HPDE6-E6E7 (cell line): ENCODE data around the gene BTBD8.
"Not testable (repeated sequence)": the region's sequence is repeated elsewhere in the genome, so short reads cannot be mapped to it uniquely, and the experiment has no call there.

ENCODE experiments used
- DNase-seq: peaks from one replicate; pipeline ENCODE4 v3.0.0; 2011; ENCODE audit warnings: missing footprints; ENCODE audit errors: extremely low spot score

BTBD8 gene

GRCh38 chr1:92080128-92080985, at the start of gene BTBD8:
TSS of gene BTBD8 (plus strand) at chr1:92080345. CDS start at chr1:92080572, 227 bp downstream.
- DNase-seq, result peak; percentile 61

GRCh38 chr1:92030656-92031107, 49.5 kb upstream of the BTBD8 start:
- peak; percentile 32 for DNase-seq

- no peak for DNase-seq
Observed at GRCh38 chr1:92031281-92032110, 48.6 kb upstream of the BTBD8 start.

GRCh38 chr1:92037400-92037799, 42.7 kb upstream of the BTBD8 start:
- no peak for DNase-seq

- DNase-seq, result no peak
Observed at GRCh38 chr1:92038695-92039346, 41.3 kb upstream of the BTBD8 start.

- no peak for DNase-seq
Observed at GRCh38 chr1:92040971-92041370, 39.2 kb upstream of the BTBD8 start.

GRCh38 chr1:92043621-92044020, 36.5 kb upstream of the BTBD8 start:
- no peak for DNase-seq

- DNase-seq, result no peak
Observed at GRCh38 chr1:92045766-92046495, 34.2 kb upstream of the BTBD8 start.

GRCh38 chr1:92051948-92052347, 28.2 kb upstream of the BTBD8 start:
- DNase-seq, result no peak

- no peak for DNase-seq
Observed at GRCh38 chr1:92065042-92065441, 15.1 kb upstream of the BTBD8 start.

- DNase-seq, result no peak
Observed at GRCh38 chr1:92066321-92066720, 13.8 kb upstream of the BTBD8 start.

- DNase-seq, result no peak
Observed at GRCh38 chr1:92070892-92071291, 9.3 kb upstream of the BTBD8 start.

GRCh38 chr1:92074446-92074845, 5.7 kb upstream of the BTBD8 start:
- not testable (repeated sequence) for DNase-seq

- DNase-seq, result no peak
Observed at GRCh38 chr1:92075311-92075710, 4.8 kb upstream of the BTBD8 start, which contains the start of gene SETSIP. TSS of gene SETSIP (minus strand) at chr1:92075411. CDS start at chr1:92075411, 0 bp downstream.

GRCh38 chr1:92076363-92076762, 3.8 kb upstream of the BTBD8 start:
- no peak for DNase-seq

- DNase-seq, result not testable (repeated sequence)
Observed at GRCh38 chr1:92078077-92078476, 2.1 kb upstream of the BTBD8 start.

GRCh38 chr1:92079441-92079840, 704 bp upstream of the BTBD8 start:
- DNase-seq, result no peak

GRCh38 chr1:92081031-92081430, 886 bp downstream of the BTBD8 start:
- DNase-seq, result no peak

- no peak for DNase-seq
Observed at GRCh38 chr1:92084651-92085050, 4.5 kb downstream of the BTBD8 start.

- DNase-seq, result no peak
Observed at GRCh38 chr1:92085727-92086126, 5.6 kb downstream of the BTBD8 start.

GRCh38 chr1:92087542-92087941, 7.4 kb downstream of the BTBD8 start:
- no peak for DNase-seq
